ENCODE measurements around the gene ROBO2.

Gene ROBO2

DNA sequence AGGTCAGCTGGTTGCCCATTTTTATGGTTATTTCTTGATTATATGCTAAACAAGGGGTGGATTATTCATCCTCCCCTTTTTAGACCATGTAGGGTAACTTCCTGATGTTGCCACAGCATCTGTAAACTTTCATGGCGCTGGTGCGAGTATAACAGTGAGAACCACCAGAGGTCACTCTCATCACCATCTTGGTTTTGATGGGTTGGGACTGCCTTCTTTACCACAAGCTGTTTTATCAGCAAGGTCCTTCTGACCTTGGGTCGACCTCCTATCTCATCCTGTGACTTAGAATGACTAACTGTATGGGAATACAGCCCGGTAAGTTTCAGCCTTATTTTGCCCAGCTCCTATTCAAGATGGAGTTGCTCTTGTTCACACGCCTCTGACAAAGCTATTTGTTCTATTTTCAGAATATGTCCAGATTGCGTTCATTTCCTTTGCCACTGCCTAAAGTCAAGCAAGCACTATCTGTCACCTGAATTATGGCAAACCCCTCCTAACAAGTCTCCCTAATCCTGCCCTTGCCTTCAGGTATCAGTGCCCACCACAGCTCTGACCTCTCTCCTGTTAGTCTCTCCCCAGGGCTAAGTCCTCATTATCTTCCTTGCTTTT is 308.5 kb downstream of the ROBO2 start:
- Histone ChIP-seq H3K4me3 (no peak overlapping the region), H3K27ac (no peak overlapping the region)
- no peak for DNase-seq (ENCODE audit: low spot score)
- TF ChIP-seq, protein P1, sequence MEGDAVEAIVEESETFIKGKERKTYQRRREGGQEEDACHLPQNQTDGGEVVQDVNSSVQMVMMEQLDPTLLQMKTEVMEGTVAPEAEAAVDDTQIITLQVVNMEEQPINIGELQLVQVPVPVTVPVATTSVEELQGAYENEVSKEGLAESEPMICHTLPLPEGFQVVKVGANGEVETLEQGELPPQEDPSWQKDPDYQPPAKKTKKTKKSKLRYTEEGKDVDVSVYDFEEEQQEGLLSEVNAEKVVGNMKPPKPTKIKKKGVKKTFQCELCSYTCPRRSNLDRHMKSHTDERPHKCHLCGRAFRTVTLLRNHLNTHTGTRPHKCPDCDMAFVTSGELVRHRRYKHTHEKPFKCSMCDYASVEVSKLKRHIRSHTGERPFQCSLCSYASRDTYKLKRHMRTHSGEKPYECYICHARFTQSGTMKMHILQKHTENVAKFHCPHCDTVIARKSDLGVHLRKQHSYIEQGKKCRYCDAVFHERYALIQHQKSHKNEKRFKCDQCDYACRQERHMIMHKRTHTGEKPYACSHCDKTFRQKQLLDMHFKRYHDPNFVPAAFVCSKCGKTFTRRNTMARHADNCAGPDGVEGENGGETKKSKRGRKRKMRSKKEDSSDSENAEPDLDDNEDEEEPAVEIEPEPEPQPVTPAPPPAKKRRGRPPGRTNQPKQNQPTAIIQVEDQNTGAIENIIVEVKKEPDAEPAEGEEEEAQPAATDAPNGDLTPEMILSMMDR (IDR thresholded peaks at IDR 0.05): no peak

DNA sequence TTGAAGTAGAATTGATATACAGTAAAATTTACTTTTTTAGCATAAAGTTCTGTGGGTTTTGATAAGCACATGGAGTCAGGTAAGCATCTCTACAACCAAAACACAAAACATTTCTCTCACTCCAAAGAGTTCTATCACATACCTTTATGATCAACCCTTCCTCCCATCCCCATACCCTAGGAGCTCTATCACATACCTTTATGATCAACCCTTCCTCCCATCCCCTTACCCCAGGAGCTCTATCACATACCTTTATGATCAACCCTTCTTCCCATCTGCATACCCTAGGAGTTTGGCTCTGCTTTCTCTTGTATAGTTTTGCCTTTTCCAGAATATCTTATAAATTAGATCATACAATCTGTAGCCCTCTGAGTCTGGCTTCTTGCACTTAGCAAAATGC is 315.1 kb downstream of the ROBO2 start:
- no peak for DNase-seq (ENCODE audit: low spot score)
- H3K27ac ChIP-seq: no peak overlapping the region
- H3K4me3 ChIP-seq: no peak overlapping the region
- TF ChIP-seq, protein P1 (IDR thresholded peaks at IDR 0.05): no peak

DNA sequence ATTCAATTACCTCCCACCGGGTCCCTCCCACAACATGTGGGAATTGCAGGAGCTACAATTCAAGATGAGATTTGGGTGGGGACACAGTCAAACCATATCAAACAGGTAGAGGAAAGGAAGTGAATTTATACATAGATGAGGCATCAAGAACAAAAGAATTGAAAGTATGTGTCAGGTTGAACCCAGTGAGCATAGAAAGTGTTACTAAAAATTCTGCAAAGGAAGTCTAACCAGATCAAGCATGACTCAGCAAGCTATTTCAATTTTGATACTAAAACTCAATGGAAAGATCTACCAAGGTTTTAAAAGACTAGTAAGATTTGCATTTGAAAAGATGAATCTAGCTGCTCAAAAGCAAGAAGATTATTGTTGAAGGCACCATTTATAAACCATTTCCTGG is 323.0 kb downstream of the ROBO2 start:
- Histone ChIP-seq H3K4me3 (no peak overlapping the region), H3K27ac (no peak overlapping the region)
- no peak for DNase-seq (ENCODE audit: low spot score)
- TF ChIP-seq, protein P1 (IDR thresholded peaks at IDR 0.05): no peak

DNA sequence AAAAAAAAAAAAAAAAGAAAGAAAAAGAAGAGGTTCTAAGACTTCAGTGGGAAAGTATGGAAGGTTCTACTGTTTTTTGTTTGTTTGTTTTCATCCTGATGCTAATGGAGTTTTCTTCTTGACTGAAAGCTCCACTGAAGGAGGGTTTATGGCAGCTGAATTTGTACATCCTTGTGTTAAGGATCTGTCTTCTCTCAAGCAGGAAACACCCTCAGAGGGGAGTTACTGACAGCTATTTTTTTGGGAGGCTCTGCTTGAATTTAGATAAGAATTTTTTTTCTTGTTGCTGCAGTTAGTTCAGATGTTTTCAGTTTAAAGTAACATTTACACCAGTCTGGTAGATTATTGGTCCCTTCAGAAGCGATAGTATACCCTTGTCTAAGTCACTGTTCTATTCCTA is 325.3 kb downstream of the ROBO2 start:
- DNase-seq (ENCODE audit: low spot score): no peak
- Histone ChIP-seq H3K27ac (no peak overlapping the region), H3K4me3 (no peak overlapping the region)
- TF ChIP-seq, protein P1 (IDR thresholded peaks at IDR 0.05): no peak

DNA sequence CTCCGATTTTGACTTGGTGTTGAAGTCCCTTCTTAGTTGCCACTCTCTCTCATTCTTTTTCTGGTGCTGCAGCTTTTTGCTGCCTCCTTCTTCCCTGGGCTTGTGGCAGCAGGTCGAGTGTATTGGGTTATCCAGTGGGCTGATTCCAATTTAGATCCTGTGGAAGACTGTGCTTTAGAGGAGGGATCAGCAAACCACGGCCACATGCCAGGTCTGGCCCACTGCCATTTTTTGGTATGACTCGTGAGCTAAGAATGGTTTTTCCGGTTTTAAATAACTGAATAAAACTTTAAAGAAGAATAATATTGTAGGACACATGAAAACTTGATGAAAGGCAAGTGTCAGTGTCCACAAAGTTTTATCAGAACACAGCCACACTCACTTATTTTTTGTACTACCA is 330.5 kb downstream of the ROBO2 start:
- H3K27ac ChIP-seq: no peak overlapping the region
- no peak for DNase-seq (ENCODE audit: low spot score)

DNA sequence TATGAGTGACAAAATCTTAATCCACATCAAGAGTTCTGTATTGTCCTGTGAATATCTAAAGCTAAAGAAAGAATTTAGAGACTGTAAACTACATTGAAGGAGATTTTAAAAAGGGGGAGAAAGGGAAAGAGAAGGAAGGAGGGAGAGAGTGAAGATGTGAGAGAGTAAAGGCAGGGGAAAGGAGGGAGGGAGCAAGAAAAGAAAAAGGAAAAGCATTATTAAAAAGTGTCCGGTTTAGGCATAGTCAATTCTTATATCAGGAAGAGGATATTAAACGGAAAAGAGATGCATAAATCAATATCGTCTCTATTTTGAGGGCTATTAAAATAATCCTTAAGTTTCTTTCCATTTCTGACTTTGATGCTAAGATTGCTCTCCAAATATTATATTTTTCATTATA is 332.1 kb downstream of the ROBO2 start:
- Histone ChIP-seq H3K4me3 (no peak overlapping the region), H3K27ac (no peak overlapping the region)
- TF ChIP-seq, protein P1 (IDR thresholded peaks at IDR 0.05): no peak
- DNase-seq (ENCODE audit: low spot score): no peak

More for the DNA sequence above, 330.5 kb downstream of the ROBO2 start:
- H3K4me3 ChIP-seq: no peak overlapping the region
- TF ChIP-seq, protein P1 (IDR thresholded peaks at IDR 0.05): no peak

DNA sequence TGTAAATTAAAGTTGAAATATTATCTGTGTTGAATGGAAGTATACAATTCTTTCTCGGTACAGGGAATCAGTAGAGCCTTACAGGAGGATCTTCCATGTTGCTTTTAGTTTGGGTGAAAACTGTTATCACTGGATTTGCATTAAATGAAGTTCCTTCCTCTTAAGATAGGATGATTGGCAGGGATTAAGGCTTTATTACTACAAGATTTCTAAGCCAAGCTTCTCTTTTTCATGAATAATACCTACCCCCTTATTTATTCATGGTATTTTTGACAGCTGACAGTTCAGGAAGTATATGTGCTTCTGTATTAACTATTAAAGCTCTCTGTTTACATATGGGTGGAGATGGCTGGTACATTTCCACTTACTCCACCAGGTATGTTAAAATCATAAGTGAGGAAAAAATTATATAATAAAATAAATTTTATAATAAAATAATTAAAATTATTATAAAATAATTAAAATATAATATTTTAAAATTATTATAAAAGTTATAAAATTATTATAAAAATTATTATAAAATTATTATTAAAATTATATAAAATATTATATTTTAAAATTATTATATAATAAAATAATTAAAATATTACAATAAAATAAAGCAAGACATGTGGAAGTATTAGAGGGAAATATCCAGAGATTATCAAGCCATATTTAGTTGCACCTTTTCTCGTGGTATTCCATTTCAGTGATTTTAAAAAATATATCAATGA is 332.9 kb downstream of the ROBO2 start:
- TF ChIP-seq, protein P1 (IDR thresholded peaks at IDR 0.05): no peak
- Histone ChIP-seq H3K4me3 (no peak overlapping the region), H3K27ac (no peak overlapping the region)
- no peak for DNase-seq (ENCODE audit: low spot score)
